ENCODE results near the gene TICRR. TPM values are rescaled to one million over a fixed set of nuclear protein-coding genes. Genes with fewer than 3 reads are reported as not detected.

Gene TICRR
- total RNA-seq, 1 experiment from 2014 or later, result 20.5 TPM

- CTCF ChIA-PET, result no interaction called here
- peaks cover 41% of the 10 kb centered on the region for H3K36me3 ChIP-seq (ENCODE audit: control insufficient read depth, insufficient read depth, low read length)
These were observed 39.9 kb downstream of the TICRR start for GRCh38 chr15:89615135-89615534.

GRCh38 chr15:89616228-89616627 lies 41.0 kb downstream of the TICRR start:
- TF ChIP-seq TCF7L2 (IDR thresholded peaks at IDR 0.05; ENCODE audit: low read depth, low read length), result no peak
- TF ChIP-seq POLR2AphosphoS5 (IDR thresholded peaks at IDR 0.05; ENCODE audit: low read depth, low read length), result no peak
- no peak for TF ChIP-seq CTCF (IDR thresholded peaks at IDR 0.05)
- TF ChIP-seq SIN3A (IDR thresholded peaks at IDR 0.05; ENCODE audit: borderline replicate concordance, insufficient read depth, low read depth, low read length), result no peak
- no peak for TF ChIP-seq REST (IDR thresholded peaks at IDR 0.05; ENCODE audit: insufficient read depth in 1 of 2, low read depth in 2 of 2, low read length in 1 of 2)
- Histone ChIP-seq H3K4me3 (ENCODE audit: low read depth in 2 of 2, low read length in 2 of 2) (no peak overlapping the region), H3K27me3 (ENCODE audit: control insufficient read depth, insufficient read depth, low read length) (no peaks in the 10 kb centered on the region), H3K4me1 (ENCODE audit: control insufficient read depth, insufficient read depth, low read length) (no peaks in the 10 kb centered on the region), H3K27ac (ENCODE audit: low read length) (no peak overlapping the region), H3K36me3 (ENCODE audit: control insufficient read depth, insufficient read depth, low read length) (peaks cover 31% of the 10 kb centered on the region), H3K9me3 (ENCODE audit: control insufficient read depth, insufficient read depth, low read depth, low read length) (peaks cover 9% of the 10 kb centered on the region; the same call in 1 of the 2 replicates)
- ChIA-PET CTCF (interaction anchor here (0.6 kb wide), 1 partner anchor 118 kb away, joined by 4 read pairs; no protein-coding TSS in a partner anchor), POLR2A (no interaction called here)
- no TSS peak for BruUV-seq (replicated peaks)
- ATAC-seq (no peak), DNase-seq (ENCODE audit: low read depth, low spot score) (no peak)
- intact Hi-C loops (cut with micrococcal nuclease; ENCODE audit: unreplicated experiment) (no loop called here), in situ Hi-C loops (cut with HindIII; ENCODE audit: low pct_unique_long_range_greater_than_20kb, low sequenced_read_pairs) (no loop called here)

More at GRCh38 chr15:89615135-89615534, 39.9 kb downstream of the TICRR start:
- in situ Hi-C loops (cut with HindIII; ENCODE audit: low pct_unique_long_range_greater_than_20kb, low sequenced_read_pairs), result no loop called here
- Histone ChIP-seq H3K27ac (ENCODE audit: low read length) (no peak overlapping the region), H3K27me3 (ENCODE audit: control insufficient read depth, insufficient read depth, low read length) (no peaks in the 10 kb centered on the region), H3K4me3 (ENCODE audit: low read depth in 2 of 2, low read length in 2 of 2) (no peak overlapping the region), H3K9me3 (ENCODE audit: control insufficient read depth, insufficient read depth, low read depth, low read length) (peaks cover 16% of the 10 kb centered on the region; the same call in 1 of the 2 replicates), H3K4me1 (ENCODE audit: control insufficient read depth, insufficient read depth, low read length) (no peaks in the 10 kb centered on the region)
- TF ChIP-seq REST (IDR thresholded peaks at IDR 0.05; ENCODE audit: insufficient read depth in 1 of 2, low read depth in 2 of 2, low read length in 1 of 2) (no peak), CTCF (IDR thresholded peaks at IDR 0.05) (no peak), POLR2AphosphoS5 (IDR thresholded peaks at IDR 0.05; ENCODE audit: low read depth, low read length) (no peak), SIN3A (IDR thresholded peaks at IDR 0.05; ENCODE audit: borderline replicate concordance, insufficient read depth, low read depth, low read length) (no peak), TCF7L2 (IDR thresholded peaks at IDR 0.05; ENCODE audit: low read depth, low read length) (no peak)
- ATAC-seq, result no peak
- BruUV-seq (replicated peaks), result no TSS peak
- intact Hi-C loops (cut with micrococcal nuclease; ENCODE audit: unreplicated experiment), result no loop called here
- POLR2A ChIA-PET, result no interaction called here
- DNase-seq (ENCODE audit: low read depth, low spot score), result no peak
